Upper lobe of right lung (tissue), 1 donor: ENCODE measurements around the gene RPS15. TPM values are rescaled to one million over a fixed set of nuclear protein-coding genes. Genes with fewer than 3 reads are reported as not detected.

Experiments
- ATAC-seq: fragments of 200-7000 bp; cut with Tn5 transposase; one replicate; pipeline ENCODE4 v1.9.1; 2020; ENCODE audit warnings: mild to moderate bottlenecking, moderate library complexity
- DNase-seq: peaks from one replicate; pipeline ENCODE4 v3.0.0-alpha.2; 2020
- H3K27ac ChIP-seq: fragments of 200-600 bp; one replicate; pipeline ENCODE4 v1.8.0; 2022
- H3K27me3 ChIP-seq: fragments of 200-600 bp; one replicate; pipeline ENCODE4 v1.8.0; 2022; ENCODE audit warnings: mild to moderate bottlenecking
- H3K36me3 ChIP-seq: fragments of 200-600 bp; one replicate; pipeline ENCODE4 v1.8.0; 2022
- H3K4me1 ChIP-seq: fragments of 200-600 bp; one replicate; pipeline ENCODE4 v1.8.0; 2022
- H3K4me3 ChIP-seq: fragments of 200-600 bp; one replicate; pipeline ENCODE4 v1.8.0; 2022; ENCODE audit warnings: mild to moderate bottlenecking
- H3K9me3 ChIP-seq: fragments of 200-600 bp; one replicate; pipeline ENCODE4 v1.8.0; 2022
- CTCF ChIP-seq: fragments of 200-600 bp; IDR thresholded peaks from one replicate; pipeline ENCODE4 v1.8.0; 2022; ENCODE audit warnings: antibody characterized with exemption
- intact Hi-C: fragments of 100-400 bp; cut with DNase I; formaldehyde crosslinking; loops from one replicate; pipeline ENCODE4 v1.11.0; 2022
- total RNA-seq: library from RNA; stranded (reverse); fragmentation: NEBNext Ultra II Directional; extraction: Animal tissue kit (Norgen Biotek cat#: 25700); gene quantifications from one replicate; pipeline ENCODE4 v1.2.1, GENCODE V29; 2021
- donor health status: DM: no; HTN: yes; CAD: no; lungs with severe emphysema.

RPS15 gene
- total RNA-seq, 1 donor from 2014 or later, result 841 TPM

GRCh38 chr19:1411255-1412191 lies 26.7 kb upstream of the RPS15 start:
- H3K9me3 ChIP-seq, result no peaks in the 10 kb centered on the region
- H3K36me3 ChIP-seq, result peaks cover 5% of the 10 kb centered on the region
- ATAC-seq (no peak), DNase-seq (no peak)
- H3K4me1 ChIP-seq, result peaks cover 72% of the 10 kb centered on the region
- peak overlapping the region; percentile 17 for H3K27ac ChIP-seq
- H3K27me3 ChIP-seq, result no peaks in the 10 kb centered on the region
- intact Hi-C loops, result no loop called here
- H3K4me3 ChIP-seq, result no peak overlapping the region
- TF ChIP-seq CTCF, result no peak

DNA sequence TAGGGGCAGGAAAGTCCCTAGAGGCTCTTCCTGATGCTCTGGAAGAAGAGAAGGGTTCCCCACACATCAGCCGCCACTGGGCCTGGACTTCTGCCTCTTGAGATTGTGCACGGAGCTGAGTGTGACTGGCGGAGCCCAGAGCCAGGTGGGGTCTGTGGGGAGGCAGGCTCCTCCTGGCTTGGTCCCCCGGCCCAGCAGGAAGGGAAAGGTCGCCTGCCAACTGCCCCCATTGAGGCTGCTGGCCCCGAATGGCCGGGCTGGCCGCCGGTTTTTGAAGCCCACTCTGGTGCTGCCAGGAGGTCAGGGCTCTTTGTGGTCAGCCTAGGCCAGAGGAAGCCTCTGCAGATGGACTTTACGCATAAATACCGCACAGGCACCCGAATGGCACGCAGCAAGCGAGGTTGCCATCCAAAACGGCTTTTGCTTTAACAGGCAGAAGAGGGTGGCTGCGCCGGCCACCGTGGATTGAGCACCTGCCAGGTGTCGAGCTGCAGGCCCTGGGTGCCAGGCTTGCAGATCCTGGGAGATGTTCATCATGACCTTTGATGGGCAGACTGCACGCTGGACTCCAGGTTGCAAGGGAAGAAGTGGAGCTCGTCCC lies 25.8 kb upstream of the RPS15 start:
- Histone ChIP-seq H3K4me3 (no peak overlapping the region), H3K4me1 (peaks cover 81% of the 10 kb centered on the region), H3K9me3 (no peaks in the 10 kb centered on the region), H3K36me3 (peaks cover 5% of the 10 kb centered on the region), H3K27ac (peak overlapping the region; percentile 17), H3K27me3 (no peaks in the 10 kb centered on the region)
- ATAC-seq (no peak), DNase-seq (no peak)
- intact Hi-C loops, result no loop called here
- no peak for TF ChIP-seq CTCF

GRCh38 chr19:1412995-1413800 lies 25.0 kb upstream of the RPS15 start:
- intact Hi-C loops, result no loop called here
- H3K27me3 ChIP-seq, result no peaks in the 10 kb centered on the region
- peaks cover 12% of the 10 kb centered on the region for H3K36me3 ChIP-seq
- ATAC-seq, result no peak
- H3K9me3 ChIP-seq, result no peaks in the 10 kb centered on the region
- H3K4me1 ChIP-seq, result peaks cover 89% of the 10 kb centered on the region
- no peak for TF ChIP-seq CTCF
- H3K27ac ChIP-seq, result no peak overlapping the region
- H3K4me3 ChIP-seq, result no peak overlapping the region
- no peak for DNase-seq

DNA sequence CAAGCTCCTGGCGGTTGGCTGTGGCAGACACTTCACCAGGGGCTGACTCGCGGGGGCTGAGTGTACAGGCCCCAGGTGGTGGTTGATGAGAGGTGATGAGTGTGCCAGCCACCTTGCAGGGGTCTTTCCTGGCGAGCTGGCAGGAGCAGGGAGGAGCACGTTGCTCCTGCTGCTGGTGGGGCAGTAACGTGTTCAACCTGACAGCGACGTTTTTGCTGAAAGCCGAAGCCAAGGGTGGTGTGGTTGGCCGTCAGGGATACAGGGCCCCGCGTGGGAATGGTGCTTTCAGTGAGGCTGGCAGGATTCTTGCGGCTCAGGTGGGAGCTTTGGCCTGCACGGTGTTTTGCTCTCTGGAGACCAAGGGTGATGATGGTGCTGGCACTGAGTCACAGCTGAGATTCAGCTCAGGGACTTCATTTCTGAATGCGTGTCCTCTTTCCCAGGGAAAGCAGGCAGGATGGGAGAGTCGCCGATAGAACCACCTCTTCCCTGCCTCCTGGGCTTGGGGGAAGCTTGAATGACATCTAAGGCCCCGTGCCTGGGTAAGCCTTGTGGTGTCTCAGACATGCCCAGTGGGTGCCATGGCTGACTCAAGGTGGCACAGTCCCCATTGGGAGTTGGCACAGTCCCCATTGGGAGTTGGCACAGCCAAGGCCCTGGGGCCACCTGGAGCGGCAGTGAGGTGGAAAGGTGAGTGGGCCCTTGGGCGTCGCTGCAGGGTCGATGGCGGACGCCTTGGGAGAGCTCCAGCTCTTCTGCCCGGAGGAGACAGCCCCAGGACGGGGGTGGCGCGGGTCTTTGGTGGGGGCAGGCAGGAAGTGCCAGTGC lies 22.0 kb upstream of the RPS15 start:
- peaks cover 66% of the 10 kb centered on the region for H3K4me1 ChIP-seq
- DNase-seq (no peak), ATAC-seq (no peak)
- H3K27ac ChIP-seq, result peak overlapping the region; percentile 87
- H3K4me3 ChIP-seq, result peak overlapping the region; percentile 15
- TF ChIP-seq CTCF, result no peak
- intact Hi-C loops, result no loop called here
- no peaks in the 10 kb centered on the region for H3K27me3 ChIP-seq
- no peaks in the 10 kb centered on the region for H3K9me3 ChIP-seq
- H3K36me3 ChIP-seq, result peaks cover 36% of the 10 kb centered on the region

- no peaks in the 10 kb centered on the region for H3K9me3 ChIP-seq
- H3K27me3 ChIP-seq, result no peaks in the 10 kb centered on the region
- no peak for ATAC-seq
- no peak for DNase-seq
- TF ChIP-seq CTCF, result no peak
- H3K36me3 ChIP-seq, result peaks cover 46% of the 10 kb centered on the region
- H3K4me1 ChIP-seq, result peaks cover 56% of the 10 kb centered on the region
- no peak overlapping the region for H3K4me3 ChIP-seq
- intact Hi-C loops, result no loop called here
- H3K27ac ChIP-seq, result peak overlapping the region; percentile 87
Observed at GRCh38 chr19:1417145-1417544, 21.1 kb upstream of the RPS15 start.
